Left cardiac atrium (tissue), 4 donors: ENCODE measurements around the gene SPATA20. TPM values are rescaled to one million over a fixed set of nuclear protein-coding genes. Genes with fewer than 3 reads are reported as not detected.

Source experiments
- ATAC-seq, 2 donors: fragments of 200-7000 bp; cut with Tn5 transposase; one replicate each; pipeline ENCODE4 v1.9.1; 2020; ENCODE audit warnings: mild to moderate bottlenecking in 2 of 2, moderate library complexity in 2 of 2
- DNase-seq: peaks from one replicate; pipeline ENCODE4 v3.0.0-alpha.2; 2020
- intact Hi-C, 2 donors: fragments of 100-400 bp; cut with DNase I; formaldehyde crosslinking; loops; one replicate each; pipeline versions ENCODE4 v1.14.1 to v1.15.1; 2022 to 2023
- long read RNA-seq: library from polyadenylated mRNA; unstranded; transcript quantifications from one replicate; pipeline ENCODE4 v2.0.0, GENCODE V29; 2021
- total RNA-seq, 2 donors: library from RNA; stranded (reverse); fragmentation: NEBNext Ultra II Directional; extraction: Animal tissue kit (Norgen Biotek cat#: 25700); gene quantifications; one replicate each; pipeline ENCODE4 v1.2.1, GENCODE V29; 2021
- donor health status: DM: no; HTN: yes; CAD: no.
- donor health status: DM: no; HTN: yes; CAD: no; lungs with severe emphysema.
- donor health status: DM: yes; HTN: yes; CAD: no.
- donor health status: Dilated cardiomyopathy.

The SPATA20 gene
- total RNA-seq = 10 to 100 TPM; 41.0 to 41.1 TPM
- long read RNA-seq, transcript SPATA20-201 (17 exons, 2,719 nt) = minor isoform, 41 of 161 reads
- long read RNA-seq, transcript SPATA20-202 (16 exons, 2,634 nt) = minor isoform, 19 of 161 reads
- long read RNA-seq, transcript SPATA20-205 (17 exons, 2,734 nt) = major isoform, 49 of 161 reads
- long read RNA-seq, partial matches to known transcripts = 31 of 161 reads
- long read RNA-seq, other reads (novel, unspliced or antisense) = 21 of 161 reads

GRCh38 chr17:50547035-50547735 is at the start of gene SPATA20:
TSS of gene SPATA20 (plus strand) at chr17:50547174. CDS start at chr17:50547209, 35 bp downstream.
- DNase-seq (peak; percentile 93), ATAC-seq (peak; percentile 90)
- intact Hi-C loops = loop anchor here (5.0 to 10.0 kb wide), 7 partner anchors 62 to 408 kb away; no protein-coding TSS in a partner anchor

- intact Hi-C loops = no loop called here
- ATAC-seq = no peak
- no peak for DNase-seq
Measured at GRCh38 chr17:50498021-50498874, 48.7 kb upstream of the SPATA20 start.

GRCh38 chr17:50499270-50499669 is 47.7 kb upstream of the SPATA20 start:
- DNase-seq (no peak), ATAC-seq (no peak)
- intact Hi-C loops = no loop called here

- DNase-seq = no peak
- ATAC-seq = no peak
- intact Hi-C loops = no loop called here
Measured at GRCh38 chr17:50499721-50500120, 47.3 kb upstream of the SPATA20 start.

- ATAC-seq = no peak
- no peak for DNase-seq
- intact Hi-C loops = no loop called here
Measured at GRCh38 chr17:50501054-50501453, 45.9 kb upstream of the SPATA20 start.

GRCh38 chr17:50502301-50502990 is 44.5 kb upstream of the SPATA20 start:
- no peak for DNase-seq
- intact Hi-C loops = no loop called here
- no peak for ATAC-seq

- intact Hi-C loops = no loop called here
- ATAC-seq (no peak), DNase-seq (no peak)
Measured at GRCh38 chr17:50505591-50506130, 41.3 kb upstream of the SPATA20 start.

- DNase-seq = no peak
- intact Hi-C loops = no loop called here
Measured at GRCh38 chr17:50506298-50506697, 40.7 kb upstream of the SPATA20 start.

GRCh38 chr17:50507871-50508572 is 39.0 kb upstream of the SPATA20 start, which contains the start of gene MYCBPAP:
TSS of gene MYCBPAP (plus strand) at chr17:50508439. CDS start at chr17:50508675, 236 bp downstream.
- intact Hi-C loops = no loop called here
- DNase-seq (peak; percentile 91), ATAC-seq (peak; percentile 92 to 94)

More at GRCh38 chr17:50506298-50506697, 40.7 kb upstream of the SPATA20 start:
- no peak for ATAC-seq

GRCh38 chr17:50508573-50509460 is 38.2 kb upstream of the SPATA20 start:
- intact Hi-C loops = no loop called here
- no peak for DNase-seq
- peak; percentile 5 to 9 for ATAC-seq

GRCh38 chr17:50511058-50511457 is 35.9 kb upstream of the SPATA20 start:
- intact Hi-C loops = no loop called here
- DNase-seq = no peak
- ATAC-seq = no peak

- no peak for DNase-seq
- no peak for ATAC-seq
- intact Hi-C loops = no loop called here
Measured at GRCh38 chr17:50513495-50513894, 33.5 kb upstream of the SPATA20 start.

GRCh38 chr17:50514388-50514787 is 32.6 kb upstream of the SPATA20 start:
- intact Hi-C loops = no loop called here
- DNase-seq (no peak), ATAC-seq (no peak)

- DNase-seq (no peak), ATAC-seq (peak; percentile 50 to 74)
- intact Hi-C loops = no loop called here
Measured at GRCh38 chr17:50514936-50515702, 31.9 kb upstream of the SPATA20 start.

GRCh38 chr17:50517011-50517410 is 30.0 kb upstream of the SPATA20 start:
- intact Hi-C loops = no loop called here
- no peak for DNase-seq
- no peak for ATAC-seq

GRCh38 chr17:50517504-50518383 is 29.2 kb upstream of the SPATA20 start:
- intact Hi-C loops = no loop called here
- ATAC-seq (no peak), DNase-seq (no peak)
